ENCODE data around the gene PNMA8B.

- TF ChIP-seq, protein P1, sequence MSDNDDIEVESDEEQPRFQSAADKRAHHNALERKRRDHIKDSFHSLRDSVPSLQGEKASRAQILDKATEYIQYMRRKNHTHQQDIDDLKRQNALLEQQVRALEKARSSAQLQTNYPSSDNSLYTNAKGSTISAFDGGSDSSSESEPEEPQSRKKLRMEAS (IDR thresholded peaks at IDR 0.05), result no peak
- TF ChIP-seq YY1 (IDR thresholded peaks at IDR 0.05; ENCODE audit: low read depth) (no peak), CREB1 (IDR thresholded peaks at IDR 0.05; ENCODE audit: low read depth) (no peak), RAD21 (IDR thresholded peaks at IDR 0.05; ENCODE audit: low read depth) (no peak), EP300 (IDR thresholded peaks at IDR 0.05; ENCODE audit: borderline replicate concordance) (no peak), CEBPB (IDR thresholded peaks at IDR 0.05) (no peak)
These were observed 7.2 kb upstream of the PNMA8B start for GRCh38 chr19:46502891-46503290.

All from Ishikawa (cell line).